PFSK-1 (cell line): ENCODE data around the gene DIPK1A.

Experiments
- POLR2AphosphoS5 ChIP-seq: IDR thresholded peaks from 2 replicates; pipeline ENCODE4 v1.6.1; 2012; ENCODE audit warnings: low read depth, mild to moderate bottlenecking, control low read depth, low read length, moderate library complexity
- REST ChIP-seq, 2 experiments: IDR thresholded peaks; 2 replicates each; pipeline versions ENCODE4 v1.6.1 to v1.8.0; 2011 to 2012; ENCODE audit warnings: low read depth in 2 of 2, low read length in 2 of 2, control low read depth in 1 of 2, inconsistent platforms in 1 of 2, mild to moderate bottlenecking in 1 of 2, moderate library complexity in 1 of 2; ENCODE audit not compliant: insufficient read depth in 1 of 2

DNA sequence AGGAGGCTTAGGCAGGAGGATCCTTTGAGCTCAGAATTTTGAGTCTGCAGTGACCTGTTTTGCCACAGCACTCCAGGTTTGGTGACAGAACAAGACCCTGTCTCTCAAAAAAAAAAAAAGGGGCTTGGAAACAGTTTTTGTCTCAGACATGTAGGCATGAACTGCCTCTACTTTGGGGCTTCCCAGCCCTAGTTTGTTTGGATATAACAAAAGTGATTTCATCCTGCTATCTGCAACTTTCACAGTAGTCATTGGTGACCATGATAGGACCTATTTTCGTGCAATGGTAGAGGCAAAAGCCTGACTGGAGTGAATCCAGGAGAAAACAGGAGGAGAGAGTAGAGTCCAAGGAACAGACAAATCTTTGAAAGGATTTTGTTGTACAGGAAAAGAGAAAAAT lies 156.0 kb downstream of the DIPK1A start:
- TF ChIP-seq POLR2AphosphoS5 = no peak
- TF ChIP-seq REST (IDR thresholded peaks at IDR 0.05; ENCODE audit: insufficient read depth in 1 of 2, low read depth in 2 of 2, low read length in 2 of 2) = no peak
